ENCODE measurements around the gene CNIH4. TPM values are rescaled to one million over a fixed set of nuclear protein-coding genes. Genes with fewer than 3 reads are reported as not detected.

The CNIH4 gene
- total RNA-seq, 2 experiments from 2014 or later: 26.5 to 28.6 TPM

Small RNAs within 50 kb of the gene (microRNA-seq; reads per million reads assigned to microRNA genes)
- gene MIR4742 (ENCODE audit: borderline microRNAs expressed): not detected

Other genes starting within 250 kb of the CNIH4 start
- 10 to 100 TPM; 43.4 to 44.2 TPM for gene FBXO28, start 242.8 kb upstream of the CNIH4 start, total RNA-seq
- gene DEGS1, start 173.6 kb upstream of the CNIH4 start, total RNA-seq: 10 to 100 TPM; 52.1 to 54.7 TPM
- 10 to 100 TPM; 11.1 to 16.6 TPM for gene NVL, start 26.7 kb upstream of the CNIH4 start, total RNA-seq
- 100 to 1,000 TPM; 176 to 181 TPM for gene WDR26, start 77.9 kb downstream of the CNIH4 start, total RNA-seq